KG1 (cell line): ENCODE data around the gene HMCN2.
"Not testable (repeated sequence)": the region's sequence is repeated elsewhere in the genome, so short reads cannot be mapped to it uniquely, and the experiment has no call there.

ENCODE experiments used
- DNase-seq: peaks from one replicate; lab custom pipeline; 2025; lab: John Stamatoyannopoulos, UW

The HMCN2 gene

GRCh38 chr9:130432796-130433167 lies 167.2 kb downstream of the HMCN2 start:
- no peak for DNase-seq

GRCh38 chr9:130433168-130433946 lies 167.8 kb downstream of the HMCN2 start:
- DNase-seq, result no peak

GRCh38 chr9:130433947-130434262 lies 168.3 kb downstream of the HMCN2 start:
- no peak for DNase-seq

GRCh38 chr9:130434656-130435055 lies 169.1 kb downstream of the HMCN2 start:
- not testable (repeated sequence) for DNase-seq

- DNase-seq, result no peak
These were observed 171.6 kb downstream of the HMCN2 start for GRCh38 chr9:130437011-130437789.

GRCh38 chr9:130438382-130438981 lies 172.9 kb downstream of the HMCN2 start:
- DNase-seq, result no peak

GRCh38 chr9:130441031-130441430 lies 175.5 kb downstream of the HMCN2 start:
- no peak for DNase-seq

- no peak for DNase-seq
These were observed 177.3 kb downstream of the HMCN2 start for GRCh38 chr9:130442746-130443455.

- no peak for DNase-seq
These were observed 177.9 kb downstream of the HMCN2 start for GRCh38 chr9:130443456-130443801.

GRCh38 chr9:130443840-130444492 lies 178.4 kb downstream of the HMCN2 start:
- no peak for DNase-seq

GRCh38 chr9:130444565-130445221 lies 179.1 kb downstream of the HMCN2 start, which contains the start of gene ASS1:
Gene ASS1, plus strand, starts transcription at chr9:130444961. Its CDS starts 7,268 bp downstream, at chr9:130452229.
- no peak for DNase-seq

GRCh38 chr9:130445268-130445983 lies 179.9 kb downstream of the HMCN2 start:
- DNase-seq, result no peak

GRCh38 chr9:130446101-130446861 lies 180.7 kb downstream of the HMCN2 start:
- no peak for DNase-seq

GRCh38 chr9:130447193-130447816 lies 181.7 kb downstream of the HMCN2 start:
- no peak for DNase-seq

GRCh38 chr9:130448035-130448624 lies 182.6 kb downstream of the HMCN2 start:
- no peak for DNase-seq

- no peak for DNase-seq
These were observed 183.4 kb downstream of the HMCN2 start for GRCh38 chr9:130448771-130449603.

GRCh38 chr9:130450344-130451003 lies 184.9 kb downstream of the HMCN2 start:
- DNase-seq, result no peak

- no peak for DNase-seq
These were observed 185.4 kb downstream of the HMCN2 start for GRCh38 chr9:130451004-130451390.
